H9 (cell line): Measurements from ENCODE around the gene SETD6. TPM values are rescaled to one million over a fixed set of nuclear protein-coding genes. Genes with fewer than 3 reads are reported as not detected.
A peak's percentile ranks its signal among the peaks of the same experiment; 100 is the strongest.

Experiments used
- DNase-seq: peaks from one replicate; pipeline ENCODE4 v3.0.0-alpha.2; 2017
- H2AFZ ChIP-seq: one replicate; pipeline ENCODE4 v1.6.1; 2013; ENCODE audit warnings: mild to moderate bottlenecking, low read length, control low read depth, moderate library complexity
- H2AK5ac ChIP-seq: 2 replicates; pipeline ENCODE4 v1.6.1; 2013; ENCODE audit warnings: low read length, control low read depth, mixed read lengths; ENCODE audit not compliant: insufficient read length
- H2BK120ac ChIP-seq: one replicate; pipeline ENCODE4 v1.6.1; 2013; ENCODE audit warnings: low read depth, mild to moderate bottlenecking, low read length, control low read depth, inconsistent platforms; ENCODE audit not compliant: poor library complexity, severe bottlenecking
- H2BK12ac ChIP-seq: 2 replicates; pipeline ENCODE4 v1.6.1; 2013; ENCODE audit warnings: low read length, control low read depth, mixed read lengths, low read depth; ENCODE audit not compliant: insufficient read length
- H2BK15ac ChIP-seq: 2 replicates; pipeline ENCODE4 v1.6.1; 2013; ENCODE audit warnings: low read depth, low read length, control low read depth
- H2BK20ac ChIP-seq: one replicate; pipeline ENCODE4 v1.6.1; 2013; ENCODE audit warnings: low read depth, mild to moderate bottlenecking, low read length, control low read depth, inconsistent platforms; ENCODE audit not compliant: poor library complexity, severe bottlenecking
- H2BK5ac ChIP-seq: 2 replicates; pipeline ENCODE4 v1.6.1; 2013; ENCODE audit warnings: low read length, control low read depth, mixed read lengths; ENCODE audit not compliant: insufficient read length
- H3K14ac ChIP-seq: 2 replicates; pipeline ENCODE4 v1.6.1; 2013; ENCODE audit warnings: low read length, control low read depth; ENCODE audit not compliant: insufficient read depth
- H3K18ac ChIP-seq: 2 replicates; pipeline ENCODE4 v1.6.1; 2013; ENCODE audit warnings: low read depth, mild to moderate bottlenecking, mixed read lengths, low read length, control low read depth; ENCODE audit not compliant: insufficient read length
- H3K23ac ChIP-seq: 2 replicates; pipeline ENCODE4 v1.6.1; 2013; ENCODE audit warnings: low read length, control low read depth, mixed read lengths, low read depth; ENCODE audit not compliant: insufficient read length
- H3K23me2 ChIP-seq: 2 replicates; pipeline ENCODE4 v1.6.1; 2013; ENCODE audit warnings: low read depth, mild to moderate bottlenecking, mixed read lengths, low read length, control low read depth; ENCODE audit not compliant: insufficient read length, poor library complexity, severe bottlenecking
- H3K27ac ChIP-seq: 2 replicates; pipeline ENCODE4 v1.5.1; 2013; ENCODE audit warnings: low read length, control low read depth, mixed read lengths, low read depth; ENCODE audit not compliant: insufficient read length
- H3K27me3 ChIP-seq: 2 replicates; pipeline ENCODE4 v1.6.1; 2013; ENCODE audit warnings: low read length, control low read depth, inconsistent platforms; ENCODE audit not compliant: insufficient read depth
- H3K4ac ChIP-seq: 2 replicates; pipeline ENCODE4 v1.6.1; 2013; ENCODE audit warnings: low read depth, mild to moderate bottlenecking, control low read depth, inconsistent platforms, low read length, moderate library complexity
- H3K4me1 ChIP-seq: 2 replicates; pipeline ENCODE4 v1.6.1; 2013; ENCODE audit warnings: low read length, control low read depth, inconsistent platforms; ENCODE audit not compliant: insufficient read depth
- H3K4me2 ChIP-seq: 2 replicates; pipeline ENCODE4 v1.6.1; 2013; ENCODE audit warnings: low read length, control low read depth, mixed read lengths; ENCODE audit not compliant: insufficient read length, insufficient read depth
- H3K56ac ChIP-seq: 2 replicates; pipeline ENCODE4 v1.6.1; 2013; ENCODE audit warnings: low read depth, mild to moderate bottlenecking, mixed read lengths, low read length, control low read depth; ENCODE audit not compliant: insufficient read length
- H3K79me1 ChIP-seq: 2 replicates; pipeline ENCODE4 v1.6.1; 2013; ENCODE audit warnings: low read depth, mild to moderate bottlenecking, moderate library complexity, low read length, control low read depth, inconsistent platforms; ENCODE audit not compliant: insufficient read depth, poor library complexity, severe bottlenecking
- H3K79me2 ChIP-seq: 2 replicates; pipeline ENCODE4 v1.6.1; 2013; ENCODE audit warnings: low read length, control low read depth, inconsistent platforms; ENCODE audit not compliant: insufficient read depth
- H3K9ac ChIP-seq: 2 replicates; pipeline ENCODE4 v1.6.1; 2013; ENCODE audit warnings: low read length, control low read depth, mixed read lengths; ENCODE audit not compliant: insufficient read length; ENCODE audit errors: extremely low read depth
- H3K9me3 ChIP-seq: one replicate; pipeline ENCODE4 v1.6.1; 2013; ENCODE audit warnings: low read depth, low read length, inconsistent platforms; ENCODE audit not compliant: control insufficient read depth
- H3T11ph ChIP-seq: one replicate; pipeline ENCODE4 v1.6.1; 2013; ENCODE audit warnings: mild to moderate bottlenecking, low read length, control low read depth, inconsistent platforms
- H4K20me1 ChIP-seq: one replicate; pipeline ENCODE4 v1.6.1; 2013; ENCODE audit not compliant: control insufficient read depth, insufficient read length, insufficient read depth
- H4K5ac ChIP-seq: 2 replicates; pipeline ENCODE4 v1.6.1; 2013; ENCODE audit warnings: low read depth, mild to moderate bottlenecking, mixed read lengths, low read length, control low read depth; ENCODE audit not compliant: insufficient read length
- H4K8ac ChIP-seq: replicated peaks from 2 replicates; pipeline ENCODE4 v1.6.1; 2013; ENCODE audit warnings: low read length, control low read depth, mixed read lengths, low read depth; ENCODE audit not compliant: insufficient read length
- H4K91ac ChIP-seq: 2 replicates; pipeline ENCODE4 v1.6.1; 2013; ENCODE audit warnings: low read depth, mild to moderate bottlenecking, moderate library complexity, mixed read lengths, low read length, control low read depth; ENCODE audit not compliant: insufficient read length
- H3K27ac Mint-ChIP-seq, 3 experiments: 2 replicates in 2 of 3; 3 replicates in 1 of 3; pipeline ENCODE4 v1.8.0; 2020 to 2021; ENCODE audit warnings: mixed read lengths in 3 of 3, mild to moderate bottlenecking in 1 of 3, moderate library complexity in 1 of 3
- H3K27me3 Mint-ChIP-seq: 2 replicates; pipeline ENCODE4 v1.8.0; 2021; ENCODE audit warnings: low read depth, mild to moderate bottlenecking, moderate library complexity, mixed read lengths
- H3K36me3 Mint-ChIP-seq, 3 experiments: 2 replicates in 2 of 3; 3 replicates in 1 of 3; pipeline ENCODE4 v1.8.0; 2020 to 2021; ENCODE audit warnings: low read depth in 3 of 3, mixed read lengths in 3 of 3; ENCODE audit not compliant: insufficient read depth in 1 of 3
- H3K4me1 Mint-ChIP-seq, 2 experiments: 2 replicates each; pipeline ENCODE4 v1.8.0; 2020; ENCODE audit warnings: mixed read lengths in 2 of 2
- H3K4me3 Mint-ChIP-seq, 2 experiments: 2 replicates in 1 of 2; 3 replicates in 1 of 2; pipeline ENCODE4 v1.8.0; 2020 to 2021; ENCODE audit warnings: mild to moderate bottlenecking in 2 of 2, mixed read lengths in 2 of 2, moderate library complexity in 1 of 2
- H3K9me3 Mint-ChIP-seq, 2 experiments: 2 replicates in 1 of 2; 3 replicates in 1 of 2; pipeline ENCODE4 v1.8.0; 2020; ENCODE audit warnings: mild to moderate bottlenecking in 2 of 2, mixed read lengths in 2 of 2, moderate library complexity in 1 of 2
- CTCF ChIP-seq: fragments of 200-600 bp; sonication (generic); conservative IDR thresholded peaks from 3 replicates; pipeline ENCODE4 v1.8.0; 2021; ENCODE audit warnings: antibody characterized with exemption, mild to moderate bottlenecking
- WGBS: extraction: QIAGEN DNeasy Blood & Tissue Kit; methylation state at CpG from one replicate; pipeline ENCODE4 v1.1.7; 2013; ENCODE audit warnings: missing lambda C conversion rate, low lambda C conversion rate, mixed read lengths; ENCODE audit not compliant: insufficient read length; ENCODE audit errors: extremely low coverage; 5-methylcytosine and 5-hydroxymethylcytosine counted together
- total RNA-seq: library from RNA; stranded (reverse); gene quantifications from 2 replicates; pipeline ENCODE4 v1.2.1, GENCODE V29; 2021

Gene SETD6
- total RNA-seq, 1 experiment from 2014 or later = 55.6 TPM

GRCh38 chr16:58492735-58493134, 22.6 kb upstream of the SETD6 start:
- peak; percentile 51 for DNase-seq
- no peak overlapping the region for H3K27ac ChIP-seq
- H3K23me2 ChIP-seq = no peaks in the 10 kb centered on the region

More at GRCh38 chr16:58492735-58493134, 22.6 kb upstream of the SETD6 start:
- Histone ChIP-seq H4K8ac (no peak overlapping the region), H3K9ac (no peak overlapping the region), H2BK20ac (no peak overlapping the region), H3K56ac (no peak overlapping the region), H3K4me1 (no peaks in the 10 kb centered on the region; the same call in 1 of the 2 replicates), H3T11ph (no peak overlapping the region), H2AFZ (no peak overlapping the region), H4K91ac (no peak overlapping the region), H3K9me3 (no peaks in the 10 kb centered on the region), H3K27me3 (no peaks in the 10 kb centered on the region), H3K23ac (no peak overlapping the region), H2BK15ac (no peak overlapping the region), H2BK120ac (no peak overlapping the region), H3K18ac (no peak overlapping the region), H2BK5ac (no peak overlapping the region), H4K5ac (no peak overlapping the region), H3K14ac (no peak overlapping the region), H3K4me2 (no peak overlapping the region), H3K79me2 (no peaks in the 10 kb centered on the region), H4K20me1 (no peaks in the 10 kb centered on the region), H3K4ac (no peak overlapping the region), H2AK5ac (no peak overlapping the region), H3K79me1 (no peaks in the 10 kb centered on the region), H2BK12ac (no peak overlapping the region)
- H3K27ac Mint-ChIP-seq = peak overlapping the region in 2 of 3 experiments; percentile 33 to 76; a peak in 2 of 7 replicates
- H3K36me3 Mint-ChIP-seq = peaks cover 0 to 2% (median 0%) of the 10 kb centered on the region in 3 experiments; a peak in 1 of 7 replicates
- WGBS = no CpG with 5 or more reads among the region's 5 CpGs
- H3K9me3 Mint-ChIP-seq = peaks cover 0 to 2% of the 10 kb centered on the region in 2 experiments; a peak in 2 of 5 replicates
- H3K27me3 Mint-ChIP-seq = peaks cover 33% of the 10 kb centered on the region
- TF ChIP-seq CTCF = no peak
- peaks cover 14 to 40% of the 10 kb centered on the region in 2 experiments for H3K4me1 Mint-ChIP-seq
- no peak overlapping the region for H3K4me3 Mint-ChIP-seq
